ENCODE results near the gene GUCY2F.

The GUCY2F gene

DNA sequence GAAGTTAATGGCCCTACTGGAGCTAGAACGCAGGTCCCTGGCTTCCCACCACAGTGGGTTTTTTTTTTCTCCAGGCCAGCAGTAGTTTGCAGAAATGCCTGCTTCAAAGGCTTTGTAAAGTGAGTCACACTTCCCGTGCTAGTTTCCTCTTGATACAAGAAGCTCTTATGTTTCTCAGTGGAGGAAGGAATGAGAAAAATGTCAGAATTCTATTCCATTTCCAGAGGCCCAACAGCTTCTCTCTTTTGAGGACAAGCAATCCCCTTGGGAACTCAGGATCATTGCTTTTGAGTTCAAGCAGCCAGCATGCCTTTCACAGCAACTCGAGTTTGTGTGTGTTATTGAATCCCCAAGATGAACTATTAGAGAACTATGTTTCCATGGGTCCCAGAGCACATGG is 134.3 kb downstream of the GUCY2F start:
- Histone ChIP-seq H3K27ac (ENCODE audit: insufficient read depth, low read depth, low read length, poor library complexity, severe bottlenecking) (no peak overlapping the region), H3K4me3 (ENCODE audit: insufficient read depth, low read depth, low read length) (no peak overlapping the region), H3K36me3 (ENCODE audit: control insufficient read depth, insufficient read depth, low read length) (no peaks in the 10 kb centered on the region), H3K27me3 (ENCODE audit: control insufficient read depth, insufficient read depth, low read length, poor library complexity, severe bottlenecking) (no peaks in the 10 kb centered on the region), H3K4me1 (ENCODE audit: control insufficient read depth, insufficient read depth, low read length) (no peaks in the 10 kb centered on the region), H3K9me3 (ENCODE audit: control insufficient read depth, low read length) (no peaks in the 10 kb centered on the region)
- 51 to 81% methylated on average over 3 of the region's 3 CpGs for WGBS, 2 experiments

DNA sequence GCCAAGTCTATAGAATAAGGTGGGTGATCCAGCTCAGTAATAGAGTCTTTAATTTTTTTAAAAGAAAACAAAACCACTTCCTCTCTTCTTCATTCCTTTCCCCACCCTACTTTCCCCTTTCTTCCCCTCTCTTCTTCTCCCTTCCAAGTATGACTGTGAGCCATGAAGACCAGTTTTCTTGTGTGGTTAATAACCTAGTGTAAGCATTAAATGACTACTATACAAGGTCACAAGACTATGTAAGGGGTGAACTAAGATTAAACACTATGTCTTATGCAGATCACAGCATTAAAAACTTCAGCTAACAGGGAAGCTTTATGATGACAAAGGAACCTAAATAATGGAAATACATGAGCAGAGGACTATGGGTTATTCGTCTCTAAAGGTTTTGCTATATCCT is 135.4 kb downstream of the GUCY2F start:
- Histone ChIP-seq H3K9me3 (ENCODE audit: control insufficient read depth, low read length) (no peaks in the 10 kb centered on the region), H3K4me1 (ENCODE audit: control insufficient read depth, insufficient read depth, low read length) (no peaks in the 10 kb centered on the region), H3K27me3 (ENCODE audit: control insufficient read depth, insufficient read depth, low read length, poor library complexity, severe bottlenecking) (no peaks in the 10 kb centered on the region), H3K4me3 (ENCODE audit: insufficient read depth, low read depth, low read length) (no peak overlapping the region), H3K36me3 (ENCODE audit: control insufficient read depth, insufficient read depth, low read length) (no peaks in the 10 kb centered on the region), H3K27ac (ENCODE audit: insufficient read depth, low read depth, low read length, poor library complexity, severe bottlenecking) (no peak overlapping the region)
- WGBS, 2 experiments = 78 to 93% methylated on average over 1 of the region's 1 CpG

DNA sequence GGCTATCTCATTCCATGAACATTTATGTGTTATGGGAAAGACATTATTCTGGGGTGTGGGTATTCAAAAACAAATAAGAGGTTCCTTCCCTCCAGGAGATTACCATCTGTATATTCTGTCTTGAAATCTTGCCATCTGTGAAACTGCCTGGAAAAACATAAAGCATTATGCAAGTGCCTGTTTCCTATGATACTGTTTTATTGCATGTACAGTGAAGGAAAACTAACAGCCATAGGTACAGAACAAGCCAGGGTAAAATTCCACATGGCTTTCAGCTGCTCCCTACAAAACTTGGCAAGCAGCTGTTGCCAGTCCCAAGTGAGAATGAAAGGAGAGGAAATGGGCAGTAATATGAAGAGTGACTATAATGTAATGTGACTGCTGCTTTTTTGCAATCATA is 136.0 kb downstream of the GUCY2F start:
- Histone ChIP-seq H3K27ac (ENCODE audit: insufficient read depth, low read depth, low read length, poor library complexity, severe bottlenecking) (no peak overlapping the region), H3K9me3 (ENCODE audit: control insufficient read depth, low read length) (no peaks in the 10 kb centered on the region), H3K4me1 (ENCODE audit: control insufficient read depth, insufficient read depth, low read length) (no peaks in the 10 kb centered on the region), H3K4me3 (ENCODE audit: insufficient read depth, low read depth, low read length) (no peak overlapping the region), H3K27me3 (ENCODE audit: control insufficient read depth, insufficient read depth, low read length, poor library complexity, severe bottlenecking) (no peaks in the 10 kb centered on the region), H3K36me3 (ENCODE audit: control insufficient read depth, insufficient read depth, low read length) (no peaks in the 10 kb centered on the region)

DNA sequence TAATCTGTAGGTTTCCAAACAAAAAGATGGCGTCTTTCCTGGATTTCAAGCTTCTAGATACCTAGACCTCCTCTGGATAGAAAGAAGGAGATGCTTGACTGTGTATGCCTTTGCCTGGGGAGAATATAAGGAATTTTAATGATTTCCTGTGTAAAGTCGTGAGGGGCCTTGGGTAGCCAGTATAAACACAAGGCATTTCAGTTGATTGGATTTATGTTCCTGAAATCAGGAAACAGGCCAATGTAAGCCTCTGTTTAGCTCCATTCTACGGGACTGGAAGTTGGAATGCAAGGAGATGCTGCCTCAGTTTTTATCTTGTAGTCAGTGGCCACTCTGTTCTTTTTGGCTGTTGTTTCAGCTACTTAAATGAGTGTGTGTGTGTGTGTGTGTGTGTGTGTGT is 137.2 kb downstream of the GUCY2F start:
- Histone ChIP-seq H3K4me3 (ENCODE audit: insufficient read depth, low read depth, low read length) (no peak overlapping the region), H3K36me3 (ENCODE audit: control insufficient read depth, insufficient read depth, low read length) (no peaks in the 10 kb centered on the region), H3K9me3 (ENCODE audit: control insufficient read depth, low read length) (no peaks in the 10 kb centered on the region), H3K4me1 (ENCODE audit: control insufficient read depth, insufficient read depth, low read length) (no peaks in the 10 kb centered on the region), H3K27me3 (ENCODE audit: control insufficient read depth, insufficient read depth, low read length, poor library complexity, severe bottlenecking) (no peaks in the 10 kb centered on the region), H3K27ac (ENCODE audit: insufficient read depth, low read depth, low read length, poor library complexity, severe bottlenecking) (no peak overlapping the region)
- 89 to 94% methylated on average over 2 to 3 of the region's 3 CpGs for WGBS, 2 experiments

- Histone ChIP-seq H3K4me3 (ENCODE audit: insufficient read depth, low read depth, low read length) (no peak overlapping the region), H3K4me1 (ENCODE audit: control insufficient read depth, insufficient read depth, low read length) (no peaks in the 10 kb centered on the region), H3K27me3 (ENCODE audit: control insufficient read depth, insufficient read depth, low read length, poor library complexity, severe bottlenecking) (no peaks in the 10 kb centered on the region), H3K27ac (ENCODE audit: insufficient read depth, low read depth, low read length, poor library complexity, severe bottlenecking) (no peak overlapping the region), H3K9me3 (ENCODE audit: control insufficient read depth, low read length) (no peaks in the 10 kb centered on the region), H3K36me3 (ENCODE audit: control insufficient read depth, insufficient read depth, low read length) (no peaks in the 10 kb centered on the region)
- WGBS, 2 experiments = 96 to 100% methylated on average over 1 of the region's 1 CpG
Observed at GRCh38 chrX:109344101-109344500, 137.8 kb downstream of the GUCY2F start.

DNA sequence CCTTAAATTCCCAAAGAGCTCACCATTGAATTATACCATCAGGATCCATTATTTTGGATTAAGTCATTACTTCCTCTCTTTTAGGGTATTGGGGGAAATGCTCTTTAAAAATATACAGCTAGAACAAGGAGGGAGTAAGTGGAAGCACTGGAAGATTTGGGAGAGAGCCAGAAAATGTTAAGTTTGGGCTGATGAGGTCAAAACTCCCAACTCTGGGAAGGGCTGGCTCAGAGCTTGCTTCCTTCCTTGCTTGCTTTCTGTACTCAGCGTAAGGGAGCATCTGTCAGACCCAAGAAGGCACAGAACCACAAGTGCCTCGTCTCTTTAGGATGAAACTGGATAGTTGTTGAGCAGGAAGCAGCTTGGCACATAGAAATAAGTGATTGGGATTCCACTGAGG is 138.2 kb downstream of the GUCY2F start:
- H3K4me3 ChIP-seq (ENCODE audit: insufficient read depth, low read depth, low read length) = no peak overlapping the region
- no peaks in the 10 kb centered on the region for H3K4me1 ChIP-seq (ENCODE audit: control insufficient read depth, insufficient read depth, low read length)
- 89 to 90% methylated on average over 2 of the region's 2 CpGs for WGBS, 2 experiments
- no peak overlapping the region for H3K27ac ChIP-seq (ENCODE audit: insufficient read depth, low read depth, low read length, poor library complexity, severe bottlenecking)
- no peaks in the 10 kb centered on the region for H3K9me3 ChIP-seq (ENCODE audit: control insufficient read depth, low read length)
- no peaks in the 10 kb centered on the region for H3K27me3 ChIP-seq (ENCODE audit: control insufficient read depth, insufficient read depth, low read length, poor library complexity, severe bottlenecking)
- H3K36me3 ChIP-seq (ENCODE audit: control insufficient read depth, insufficient read depth, low read length) = no peaks in the 10 kb centered on the region

- whole genome bisulfite sequencing, 2 experiments = no CpG with 5 or more reads among the region's 1 CpG
- no peaks in the 10 kb centered on the region for H3K9me3 ChIP-seq (ENCODE audit: control insufficient read depth, low read length)
- H3K27me3 ChIP-seq (ENCODE audit: control insufficient read depth, insufficient read depth, low read length, poor library complexity, severe bottlenecking) = no peaks in the 10 kb centered on the region
- H3K4me3 ChIP-seq (ENCODE audit: insufficient read depth, low read depth, low read length) = no peak overlapping the region
- H3K27ac ChIP-seq (ENCODE audit: insufficient read depth, low read depth, low read length, poor library complexity, severe bottlenecking) = no peak overlapping the region
- H3K36me3 ChIP-seq (ENCODE audit: control insufficient read depth, insufficient read depth, low read length) = no peaks in the 10 kb centered on the region
- H3K4me1 ChIP-seq (ENCODE audit: control insufficient read depth, insufficient read depth, low read length) = no peaks in the 10 kb centered on the region
Observed at GRCh38 chrX:109336141-109336540, 145.7 kb downstream of the GUCY2F start.

DNA sequence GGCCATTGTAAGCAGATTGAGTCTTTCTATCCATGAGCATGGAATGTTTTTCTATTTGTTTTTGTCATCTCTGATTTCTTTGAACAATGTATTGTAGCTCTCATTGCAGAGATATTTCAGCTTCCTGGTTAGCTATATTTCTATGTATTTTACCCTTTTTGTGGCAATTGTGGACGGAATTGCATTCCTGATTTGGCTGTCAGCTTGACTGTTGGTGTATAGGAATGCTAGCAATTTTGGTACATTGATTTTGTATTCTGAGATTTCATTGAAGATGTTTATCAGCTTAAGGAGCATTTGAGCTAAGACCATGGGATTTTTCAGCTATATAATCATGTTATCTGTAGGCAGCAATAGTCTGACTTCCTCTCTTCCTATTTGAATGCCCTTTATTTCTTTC is 154.6 kb downstream of the GUCY2F start:
- no peak overlapping the region for H3K4me3 ChIP-seq (ENCODE audit: insufficient read depth, low read depth, low read length)
- 100% methylated on average over 1 of the region's 1 CpG; no CpG with 5 or more reads in 1 of the 2 experiments for WGBS, 2 experiments
- no peaks in the 10 kb centered on the region for H3K4me1 ChIP-seq (ENCODE audit: control insufficient read depth, insufficient read depth, low read length)
- no peaks in the 10 kb centered on the region for H3K9me3 ChIP-seq (ENCODE audit: control insufficient read depth, low read length)
- no peaks in the 10 kb centered on the region for H3K27me3 ChIP-seq (ENCODE audit: control insufficient read depth, insufficient read depth, low read length, poor library complexity, severe bottlenecking)
- H3K36me3 ChIP-seq (ENCODE audit: control insufficient read depth, insufficient read depth, low read length) = no peaks in the 10 kb centered on the region
- no peak overlapping the region for H3K27ac ChIP-seq (ENCODE audit: insufficient read depth, low read depth, low read length, poor library complexity, severe bottlenecking)

All from ectodermal cell (in vitro differentiated cells).